GM12878 (cell line): ENCODE results near the gene PPP4R4.

Source experiments
- ATF3 ChIP-seq: IDR thresholded peaks from 2 replicates; pipeline ENCODE4 v1.6.1; 2011; ENCODE audit warnings: low read depth, mild to moderate bottlenecking, low read length, moderate library complexity, borderline replicate concordance; ENCODE audit errors: extremely low read depth
- CTCF ChIP-seq, 3 experiments: IDR thresholded peaks in 2 of 3; conservative IDR thresholded peaks in 1 of 3; 2 replicates each; pipeline ENCODE4 v1.5.1; 2011; ENCODE audit warnings: low read depth in 3 of 3, low read length in 3 of 3, mild to moderate bottlenecking in 3 of 3, control low read depth in 2 of 3, moderate library complexity in 2 of 3, inconsistent platforms in 1 of 3, mixed read lengths in 1 of 3; ENCODE audit not compliant: control insufficient read depth in 2 of 3, insufficient read depth in 1 of 3; ENCODE audit errors: extremely low read depth in 1 of 3
- POLR2A ChIP-seq: IDR thresholded peaks from 2 replicates; pipeline ENCODE4 v1.6.1; 2011; ENCODE audit warnings: low read depth, mild to moderate bottlenecking, low read length

GRCh38 chr14:94317259-94317658 is 143.1 kb downstream of the PPP4R4 start:
- no peak for TF ChIP-seq POLR2A
- TF ChIP-seq CTCF (IDR thresholded peaks at IDR 0.05 in 2 of 3, conservative IDR thresholded peaks at IDR 0.05 in 1 of 3; ENCODE audit: control insufficient read depth in 2 of 3, extremely low read depth in 1 of 3, insufficient read depth in 1 of 3, low read depth in 3 of 3, low read length in 3 of 3) = no peak
- no peak for TF ChIP-seq ATF3
